B cell (primary cell): ENCODE results near the gene TENM3. TPM values are rescaled to one million over a fixed set of nuclear protein-coding genes. Genes with fewer than 3 reads are reported as not detected.

Experiments used
- ATAC-seq: fragments of 200-7000 bp; cut with Tn5 transposase; one replicate; pipeline ENCODE4 v1.10.0; 2021; ENCODE audit warnings: low read depth, mild to moderate bottlenecking, moderate number of reproducible peaks, moderate library complexity
- CTCF ChIA-PET: fragments of 350-600 bp; sonication (Branson Sonifier 250); formaldehyde crosslinking; loops from one replicate; lab custom pipeline; 2021; ENCODE audit warnings: antibody characterized with exemption, inconsistent platforms; lab: Charles Lee
- POLR2A ChIA-PET: fragments of 350-600 bp; sonication (Branson Sonifier 250); formaldehyde crosslinking; loops from one replicate; lab custom pipeline; 2021; ENCODE audit warnings: antibody characterized with exemption; lab: Charles Lee
- DNase-seq: peaks from one replicate; pipeline ENCODE4 v3.0.0; 2013
- H2AFZ ChIP-seq: 2 replicates; pipeline ENCODE4 v1.6.1; 2012; ENCODE audit warnings: mild to moderate bottlenecking, low read depth, low read length; ENCODE audit not compliant: insufficient read depth, poor library complexity, severe bottlenecking
- H3K27ac ChIP-seq, 2 donors: 1 replicate in 1 of 2; 2 replicates in 1 of 2; pipeline ENCODE4 v1.5.1; 2012 to 2013; ENCODE audit warnings: low read length in 2 of 2, mild to moderate bottlenecking in 2 of 2, moderate library complexity in 1 of 2
- H3K27me3 ChIP-seq, 4 experiments: fragments of 200-600 bp in 1 of 4; sonication (generic) in 1 of 4; replicated peaks in 1 of 4; 1 replicate in 2 of 4; 2 replicates in 2 of 4; pipeline versions ENCODE4 v1.6.1 to v1.7.0; 2013 to 2016; ENCODE audit warnings: low read length in 3 of 4, mild to moderate bottlenecking in 2 of 4, mixed read lengths in 1 of 4, moderate library complexity in 1 of 4; ENCODE audit not compliant: insufficient read depth in 4 of 4, control insufficient read depth in 3 of 4; ENCODE audit errors: control extremely low read depth in 1 of 4
- H3K36me3 ChIP-seq, 2 experiments: replicated peaks in 1 of 2; 1 replicate in 1 of 2; 2 replicates in 1 of 2; pipeline versions ENCODE4 v1.6.1 to v1.7.1; 2013; ENCODE audit warnings: low read length in 1 of 2; ENCODE audit not compliant: insufficient read depth in 2 of 2, control insufficient read depth in 1 of 2; ENCODE audit errors: control extremely low read depth in 1 of 2, extremely low read depth in 1 of 2
- H3K4me1 ChIP-seq, 2 donors: fragments of 200-600 bp in 1 of 2; sonication (generic) in 1 of 2; 1 replicate in 1 of 2; 2 replicates in 1 of 2; pipeline versions ENCODE4 v1.5.1 to v1.6.1; 2013 to 2017; ENCODE audit warnings: low read length in 2 of 2; ENCODE audit not compliant: control insufficient read depth in 2 of 2, insufficient read depth in 2 of 2
- H3K4me2 ChIP-seq: replicated peaks from 2 replicates; pipeline ENCODE3; 2012; ENCODE audit warnings: mild to moderate bottlenecking, low read depth, low read length; ENCODE audit not compliant: poor library complexity, severe bottlenecking
- H3K4me3 ChIP-seq, 5 experiments: fragments of 200-600 bp in 1 of 5; sonication (generic) in 1 of 5; 1 replicate in 3 of 5; 2 replicates in 2 of 5; pipeline versions ENCODE4 v1.5.1 to v1.7.0; 2011 to 2016; ENCODE audit warnings: low read length in 4 of 5, mild to moderate bottlenecking in 4 of 5, low read depth in 2 of 5, control low read depth in 1 of 5, moderate library complexity in 1 of 5; ENCODE audit not compliant: insufficient read depth in 1 of 5; ENCODE audit errors: control extremely low read depth in 1 of 5, extremely low read depth in 1 of 5
- H3K79me2 ChIP-seq: fragments of 200-600 bp; sonication (generic); one replicate; pipeline ENCODE4 v1.6.0; 2016; ENCODE audit warnings: low read length; ENCODE audit not compliant: control insufficient read depth, insufficient read depth
- H3K9ac ChIP-seq: fragments of 200-600 bp; sonication (generic); 2 replicates; pipeline ENCODE4 v1.6.1; 2017; ENCODE audit warnings: mild to moderate bottlenecking, low read length, moderate library complexity
- H3K9me3 ChIP-seq, 3 donors: one replicate each; pipeline versions ENCODE4 v1.6.1 to v1.7.1; 2013; ENCODE audit warnings: low read length in 2 of 3; ENCODE audit not compliant: control insufficient read depth in 2 of 3, insufficient read depth in 1 of 3; ENCODE audit errors: control extremely low read depth in 1 of 3
- H4K20me1 ChIP-seq: 2 replicates; pipeline ENCODE4 v1.6.0; 2012; ENCODE audit warnings: mild to moderate bottlenecking, low read length; ENCODE audit not compliant: insufficient read depth, control insufficient read depth, poor library complexity, severe bottlenecking
- H3K27ac Mint-ChIP-seq: one replicate; pipeline ENCODE4 v1.8.0; 2021; ENCODE audit warnings: mixed read lengths
- H3K27me3 Mint-ChIP-seq: one replicate; pipeline ENCODE4 v1.8.0; 2021; ENCODE audit warnings: mixed read lengths
- H3K4me1 Mint-ChIP-seq: one replicate; pipeline ENCODE4 v1.8.0; 2021; ENCODE audit warnings: mixed read lengths
- H3K4me3 Mint-ChIP-seq: one replicate; pipeline ENCODE4 v1.8.0; 2021; ENCODE audit warnings: mixed read lengths
- H3K9me3 Mint-ChIP-seq: one replicate; pipeline ENCODE4 v1.8.0; 2022; ENCODE audit warnings: mixed read lengths; ENCODE audit not compliant: insufficient read depth
- EZH2 ChIP-seq: IDR thresholded peaks from 2 replicates; pipeline ENCODE4 v1.6.1; 2012; ENCODE audit warnings: borderline replicate concordance, low read depth, mild to moderate bottlenecking, moderate library complexity, low read length; ENCODE audit not compliant: insufficient read depth, poor library complexity, severe bottlenecking
- WGBS: methylation state at CpG from one replicate; pipeline ENCODE4 v1.1.5; 2013; ENCODE audit warnings: missing lambda C conversion rate; ENCODE audit not compliant: insufficient coverage; 5-methylcytosine and 5-hydroxymethylcytosine counted together
- intact Hi-C: fragments of 100-400 bp; cut with micrococcal nuclease; formaldehyde crosslinking; loops from one replicate; pipeline ENCODE4 v1.10.0; 2022
- polyA plus RNA-seq: library from polyadenylated mRNA; depleted of rRNA; stranded (reverse); fragments of >200 nt; gene quantifications from 2 replicates; pipeline ENCODE4 v1.2.3, GENCODE V29; 2012
- total RNA-seq, 2 donors: library from RNA; stranded (reverse); fragments of 120-200 nt in 1 of 2; gene quantifications; 1 replicate in 1 of 2; 2 replicates in 1 of 2; pipeline versions ENCODE4 v1.2.3 to v1.2.4, GENCODE V29; 2013 to 2022
- TF ChIP-seq, protein P1 (sequence below): fragments of 200-600 bp; IDR thresholded peaks from one replicate; pipeline ENCODE4 v1.8.0; 2022; ENCODE audit warnings: antibody characterized with exemption, mild to moderate bottlenecking

The TENM3 gene
- total and polyA plus RNA-seq, 2 donors (not counting 1 experiment from before 2014, with no cell fraction given): not detected

DNA sequence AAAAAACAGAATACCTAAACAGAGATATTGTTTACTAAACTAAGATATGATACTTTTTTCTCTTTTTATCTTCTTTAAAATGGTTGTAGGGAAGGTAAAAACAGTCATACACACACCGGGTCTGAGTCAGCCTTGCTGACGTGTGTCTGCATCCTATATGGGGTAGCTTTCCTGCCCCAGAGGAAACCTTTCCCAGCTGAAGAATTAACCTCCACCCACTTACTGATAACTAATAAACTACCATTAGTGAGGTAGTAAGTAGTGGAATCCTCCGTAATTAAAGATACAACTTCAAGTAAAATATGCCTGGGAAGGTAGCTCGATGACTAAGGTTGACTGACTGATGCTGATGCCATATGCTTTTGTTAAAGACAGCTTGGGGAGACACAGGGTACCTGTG lies 361.8 kb downstream of the TENM3 start:
- WGBS: no CpG with 5 or more reads among the region's 4 CpGs
- no peaks in the 10 kb centered on the region for H3K4me1 ChIP-seq
- Mint-ChIP-seq H3K9me3 (no peaks in the 10 kb centered on the region), H3K4me3 (no peak overlapping the region), H3K4me1 (no peaks in the 10 kb centered on the region), H3K27me3 (peaks cover 4% of the 10 kb centered on the region), H3K27ac (no peak overlapping the region)
- POLR2A ChIA-PET: no interaction called here
- intact Hi-C loops: no loop called here
- no peak for TF ChIP-seq EZH2
- TF ChIP-seq, protein P1, sequence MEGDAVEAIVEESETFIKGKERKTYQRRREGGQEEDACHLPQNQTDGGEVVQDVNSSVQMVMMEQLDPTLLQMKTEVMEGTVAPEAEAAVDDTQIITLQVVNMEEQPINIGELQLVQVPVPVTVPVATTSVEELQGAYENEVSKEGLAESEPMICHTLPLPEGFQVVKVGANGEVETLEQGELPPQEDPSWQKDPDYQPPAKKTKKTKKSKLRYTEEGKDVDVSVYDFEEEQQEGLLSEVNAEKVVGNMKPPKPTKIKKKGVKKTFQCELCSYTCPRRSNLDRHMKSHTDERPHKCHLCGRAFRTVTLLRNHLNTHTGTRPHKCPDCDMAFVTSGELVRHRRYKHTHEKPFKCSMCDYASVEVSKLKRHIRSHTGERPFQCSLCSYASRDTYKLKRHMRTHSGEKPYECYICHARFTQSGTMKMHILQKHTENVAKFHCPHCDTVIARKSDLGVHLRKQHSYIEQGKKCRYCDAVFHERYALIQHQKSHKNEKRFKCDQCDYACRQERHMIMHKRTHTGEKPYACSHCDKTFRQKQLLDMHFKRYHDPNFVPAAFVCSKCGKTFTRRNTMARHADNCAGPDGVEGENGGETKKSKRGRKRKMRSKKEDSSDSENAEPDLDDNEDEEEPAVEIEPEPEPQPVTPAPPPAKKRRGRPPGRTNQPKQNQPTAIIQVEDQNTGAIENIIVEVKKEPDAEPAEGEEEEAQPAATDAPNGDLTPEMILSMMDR: no peak
- no peaks in the 10 kb centered on the region for H3K79me2 ChIP-seq
- CTCF ChIA-PET: no interaction called here
- no peak for DNase-seq
- no peaks in the 10 kb centered on the region for H3K27me3 ChIP-seq
- no peak overlapping the region for H2AFZ ChIP-seq
- ATAC-seq: no peak
- no peak overlapping the region for H3K27ac ChIP-seq
- peaks cover 0 to 6% (median 0%) of the 10 kb centered on the region in 3 donors for H3K9me3 ChIP-seq
- H3K9ac ChIP-seq: no peak overlapping the region
- H3K36me3 ChIP-seq: no peaks in the 10 kb centered on the region
- no peaks in the 10 kb centered on the region for H4K20me1 ChIP-seq
- H3K4me2 ChIP-seq: no peak overlapping the region
- H3K4me3 ChIP-seq: no peak overlapping the region

DNA sequence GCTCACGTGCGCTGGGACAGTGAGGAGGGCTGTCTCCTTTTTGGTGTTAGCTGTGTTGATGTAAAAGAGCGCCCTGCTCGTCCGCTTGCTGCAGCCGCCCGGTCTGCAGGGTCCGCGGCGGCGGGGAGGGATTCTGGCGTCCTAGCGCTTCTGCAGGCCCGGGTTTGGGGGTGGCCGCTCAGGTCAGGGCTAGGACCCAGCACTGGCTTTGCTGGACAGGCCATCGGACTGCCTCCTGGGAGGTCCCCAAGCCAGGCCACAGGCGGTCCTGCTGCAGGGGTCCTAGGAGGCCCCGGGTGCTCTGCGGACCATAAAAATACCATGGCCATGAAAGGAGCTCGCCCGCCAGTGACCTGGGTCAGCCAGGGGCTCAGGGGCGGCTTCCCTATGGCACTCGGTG lies 365.3 kb downstream of the TENM3 start:
- no peaks in the 10 kb centered on the region for H3K27me3 ChIP-seq
- no peaks in the 10 kb centered on the region for H3K4me1 ChIP-seq
- Mint-ChIP-seq H3K9me3 (no peaks in the 10 kb centered on the region), H3K4me3 (no peak overlapping the region), H3K27me3 (no peaks in the 10 kb centered on the region), H3K4me1 (no peaks in the 10 kb centered on the region), H3K27ac (no peak overlapping the region)
- no peaks in the 10 kb centered on the region for H3K79me2 ChIP-seq
- no peak overlapping the region for H3K9ac ChIP-seq
- 97% methylated on average over 23 of the region's 23 CpGs for WGBS
- H3K4me2 ChIP-seq: no peak overlapping the region
- CTCF ChIA-PET: no interaction called here
- TF ChIP-seq, protein P1: no peak
- TF ChIP-seq EZH2: no peak
- H2AFZ ChIP-seq: no peak overlapping the region
- H3K4me3 ChIP-seq: no peak overlapping the region
- POLR2A ChIA-PET: no interaction called here
- no peaks in the 10 kb centered on the region for H4K20me1 ChIP-seq
- no peaks in the 10 kb centered on the region for H3K36me3 ChIP-seq
- DNase-seq: no peak
- no peak overlapping the region for H3K27ac ChIP-seq
- ATAC-seq: no peak
- intact Hi-C loops: no loop called here
- peaks cover 0 to 6% (median 0%) of the 10 kb centered on the region in 3 donors for H3K9me3 ChIP-seq
